HEK293T (cell line): Measurements from ENCODE around the gene SART3.

Experiments used
- ARNT ChIP-seq: fragments of 450-650 bp; IDR thresholded peaks from 2 replicates; pipeline ENCODE4 v1.6.1; 2017; ENCODE audit warnings: mild to moderate bottlenecking
- BHLHE40 ChIP-seq: fragments of 450-650 bp; IDR thresholded peaks from 2 replicates; pipeline ENCODE4 v1.6.1; 2016; ENCODE audit warnings: mild to moderate bottlenecking, moderate library complexity, borderline replicate concordance
- CTBP1 ChIP-seq: fragments of 450-650 bp; IDR thresholded peaks from 2 replicates; pipeline ENCODE4 v1.6.1; 2016; ENCODE audit warnings: borderline replicate concordance
- FOXA1 ChIP-seq: fragments of 450-650 bp; IDR thresholded peaks from 2 replicates; pipeline ENCODE4 v1.6.1; 2016; ENCODE audit warnings: mild to moderate bottlenecking
- FOXK2 ChIP-seq: fragments of 450-650 bp; IDR thresholded peaks from 2 replicates; pipeline ENCODE4 v1.6.1; 2016; ENCODE audit warnings: mild to moderate bottlenecking
- FOXM1 ChIP-seq: fragments of 450-650 bp; IDR thresholded peaks from 2 replicates; pipeline ENCODE4 v1.6.1; 2017; ENCODE audit warnings: mild to moderate bottlenecking, borderline replicate concordance
- HDGF ChIP-seq: fragments of 450-650 bp; IDR thresholded peaks from 2 replicates; pipeline ENCODE4 v1.6.1; 2017; ENCODE audit warnings: antibody characterized with exemption, borderline replicate concordance
- NFRKB ChIP-seq: fragments of 450-650 bp; IDR thresholded peaks from 2 replicates; pipeline ENCODE4 v1.6.1; 2016; ENCODE audit warnings: mild to moderate bottlenecking, moderate library complexity
- PKNOX1 ChIP-seq: fragments of 450-650 bp; IDR thresholded peaks from 2 replicates; pipeline ENCODE4 v1.6.1; 2016
- SP1 ChIP-seq: fragments of 450-650 bp; IDR thresholded peaks from 2 replicates; pipeline ENCODE4 v1.6.1; 2017
- SUZ12 ChIP-seq: fragments of 450-650 bp; IDR thresholded peaks from 2 replicates; pipeline ENCODE4 v1.6.1; 2016; ENCODE audit warnings: mild to moderate bottlenecking
- TARDBP ChIP-seq: fragments of 450-650 bp; IDR thresholded peaks from 2 replicates; pipeline ENCODE4 v1.6.1; 2016
- ZNF384 ChIP-seq: fragments of 450-650 bp; IDR thresholded peaks from 2 replicates; pipeline ENCODE4 v1.6.1; 2016

GRCh38 chr12:108605000-108605689 is 44.2 kb upstream of the SART3 start:
- TF ChIP-seq BHLHE40, result no peak
- no peak for TF ChIP-seq SUZ12
- no peak for TF ChIP-seq PKNOX1
- no peak for TF ChIP-seq FOXA1
- no peak for TF ChIP-seq ZNF384
- TF ChIP-seq FOXM1, result no peak
- no peak for TF ChIP-seq FOXK2
- no peak for TF ChIP-seq SP1
- no peak for TF ChIP-seq TARDBP
- TF ChIP-seq HDGF, result no peak
- TF ChIP-seq CTBP1, result no peak
- TF ChIP-seq NFRKB, result no peak
- no peak for TF ChIP-seq ARNT
